Tibial nerve (tissue), 4 donors: ENCODE data around the gene ADGRG3. TPM values are rescaled to one million over a fixed set of nuclear protein-coding genes. Genes with fewer than 3 reads are reported as not detected.

Experiments used
- DNase-seq, 2 donors: peaks; one replicate each; pipeline ENCODE4 v3.0.0-alpha.2; 2019; ENCODE audit warnings: low spot score in 2 of 2
- H3K27ac ChIP-seq, 4 donors: fragments of 200-600 bp; sonication (generic) in 3 of 4; one replicate each; pipeline ENCODE4 v1.5.1; 2017 to 2019; ENCODE audit warnings: mild to moderate bottlenecking in 1 of 4
- H3K27me3 ChIP-seq, 2 donors: fragments of 200-600 bp; sonication (generic) in 1 of 2; one replicate each; pipeline versions ENCODE4 v1.5.1 to v1.6.0; 2017 to 2019
- H3K36me3 ChIP-seq, 3 donors: fragments of 200-600 bp; sonication (generic); one replicate each; pipeline ENCODE4 v1.5.1; 2018 to 2019
- H3K4me1 ChIP-seq, 4 donors: fragments of 200-600 bp; sonication (generic) in 3 of 4; one replicate each; pipeline ENCODE4 v1.5.1; 2017 to 2019
- H3K4me3 ChIP-seq, 4 donors: fragments of 200-600 bp; sonication (generic) in 3 of 4; one replicate each; pipeline ENCODE4 v1.5.1; 2017 to 2019; ENCODE audit warnings: mild to moderate bottlenecking in 1 of 4, moderate library complexity in 1 of 4
- H3K9me3 ChIP-seq, 4 donors: fragments of 200-600 bp; sonication (generic) in 3 of 4; one replicate each; pipeline ENCODE4 v1.5.1; 2017 to 2019
- EP300 ChIP-seq, 2 donors: sonication (generic); formaldehyde crosslinking; IDR thresholded peaks; one replicate each; pipeline ENCODE4 v1.6.1; 2017; ENCODE audit warnings: antibody characterized with exemption in 2 of 2, mild to moderate bottlenecking in 1 of 2
- POLR2A ChIP-seq, 2 donors: fragments of 450-650 bp; IDR thresholded peaks; one replicate each; pipeline ENCODE4 v1.6.1; 2017; ENCODE audit warnings: antibody characterized with exemption in 2 of 2, mild to moderate bottlenecking in 2 of 2, moderate library complexity in 2 of 2
- WGBS, 2 donors: methylation state at CpG; one replicate each; pipeline ENCODE4 v1.1.5; 2018; 5-methylcytosine and 5-hydroxymethylcytosine counted together
- total RNA-seq, 4 donors: library from RNA; depleted of rRNA; stranded (reverse); fragments of >200 nt; gene quantifications; one replicate each; pipeline ENCODE4 v1.1.0, GENCODE V29; 2016
- TF ChIP-seq, protein P1 (sequence below), 5 experiments: fragments of 200-600 bp in 3 of 5; fragments of 450-650 bp in 2 of 5; sonication (generic) in 3 of 5; IDR thresholded peaks; one replicate each; pipeline ENCODE4 v1.5.1; 2016 to 2019; ENCODE audit warnings: antibody characterized with exemption in 5 of 5, mild to moderate bottlenecking in 3 of 5, moderate library complexity in 2 of 5

Gene ADGRG3
- total RNA-seq, 4 donors from 2014 or later, result 0.21 to 1.8 (median 0.90) TPM; not detected in 1

GRCh38 chr16:57643910-57644309 lies 24.2 kb upstream of the ADGRG3 start:
- WGBS, 2 donors, result 71 to 76% methylated on average over 9 of the region's 9 CpGs
- no peaks in the 10 kb centered on the region for H3K36me3 ChIP-seq
- no peaks in the 10 kb centered on the region for H3K9me3 ChIP-seq
- DNase-seq, result no peak
- TF ChIP-seq EP300 (IDR thresholded peaks at IDR 0.05) (no peak), POLR2A (IDR thresholded peaks at IDR 0.05) (no peak)
- TF ChIP-seq, protein P1, sequence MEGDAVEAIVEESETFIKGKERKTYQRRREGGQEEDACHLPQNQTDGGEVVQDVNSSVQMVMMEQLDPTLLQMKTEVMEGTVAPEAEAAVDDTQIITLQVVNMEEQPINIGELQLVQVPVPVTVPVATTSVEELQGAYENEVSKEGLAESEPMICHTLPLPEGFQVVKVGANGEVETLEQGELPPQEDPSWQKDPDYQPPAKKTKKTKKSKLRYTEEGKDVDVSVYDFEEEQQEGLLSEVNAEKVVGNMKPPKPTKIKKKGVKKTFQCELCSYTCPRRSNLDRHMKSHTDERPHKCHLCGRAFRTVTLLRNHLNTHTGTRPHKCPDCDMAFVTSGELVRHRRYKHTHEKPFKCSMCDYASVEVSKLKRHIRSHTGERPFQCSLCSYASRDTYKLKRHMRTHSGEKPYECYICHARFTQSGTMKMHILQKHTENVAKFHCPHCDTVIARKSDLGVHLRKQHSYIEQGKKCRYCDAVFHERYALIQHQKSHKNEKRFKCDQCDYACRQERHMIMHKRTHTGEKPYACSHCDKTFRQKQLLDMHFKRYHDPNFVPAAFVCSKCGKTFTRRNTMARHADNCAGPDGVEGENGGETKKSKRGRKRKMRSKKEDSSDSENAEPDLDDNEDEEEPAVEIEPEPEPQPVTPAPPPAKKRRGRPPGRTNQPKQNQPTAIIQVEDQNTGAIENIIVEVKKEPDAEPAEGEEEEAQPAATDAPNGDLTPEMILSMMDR (IDR thresholded peaks at IDR 0.05), result no peak
- peak overlapping the region in 2 of 4 donors; percentile 63 to 75 for H3K27ac ChIP-seq
- H3K27me3 ChIP-seq, result peaks cover 0 to 14% of the 10 kb centered on the region in 2 donors
- peaks cover 0 to 40% (median 21%) of the 10 kb centered on the region in 4 donors for H3K4me1 ChIP-seq
- H3K4me3 ChIP-seq, result no peak overlapping the region

GRCh38 chr16:57644383-57645014 lies 23.6 kb upstream of the ADGRG3 start:
- no peak for TF ChIP-seq POLR2A (IDR thresholded peaks at IDR 0.05)
- TF ChIP-seq, protein P1 (IDR thresholded peaks at IDR 0.05), result no peak
- TF ChIP-seq EP300 (IDR thresholded peaks at IDR 0.05), result no peak
- Histone ChIP-seq H3K27ac (no peak overlapping the region), H3K4me3 (no peak overlapping the region), H3K4me1 (peaks cover 0 to 34% (median 20%) of the 10 kb centered on the region in 4 donors), H3K27me3 (peaks cover 0 to 14% of the 10 kb centered on the region in 2 donors), H3K9me3 (no peaks in the 10 kb centered on the region), H3K36me3 (no peaks in the 10 kb centered on the region)
- 95 to 96% methylated on average over 10 to 11 of the region's 11 CpGs for WGBS, 2 donors
- DNase-seq, result no peak

DNA sequence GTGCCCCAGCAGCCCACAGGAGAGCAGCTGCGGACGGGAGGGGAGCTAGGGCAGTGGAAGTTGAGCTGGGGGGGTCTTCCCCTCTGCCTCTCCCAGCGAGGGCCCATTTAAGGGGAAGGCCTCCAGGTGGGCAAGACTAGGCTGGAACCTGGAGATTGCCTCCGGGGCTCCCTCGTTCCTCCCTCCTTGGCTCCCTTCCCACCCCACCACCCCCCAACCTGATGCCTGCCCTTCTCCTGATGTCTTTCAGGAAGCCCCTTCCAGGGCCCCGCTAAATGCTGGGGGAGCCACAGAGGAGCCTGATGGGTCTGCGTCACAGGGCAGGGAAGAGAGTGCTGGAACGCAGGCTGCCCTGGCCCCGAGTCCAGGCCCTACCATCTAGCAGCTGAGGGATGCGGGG lies 22.9 kb upstream of the ADGRG3 start:
- Histone ChIP-seq H3K27ac (peak overlapping the region in 1 of 4 donors; percentile 60), H3K9me3 (no peaks in the 10 kb centered on the region), H3K27me3 (peaks cover 0 to 14% of the 10 kb centered on the region in 2 donors), H3K36me3 (no peaks in the 10 kb centered on the region), H3K4me1 (peaks cover 0 to 29% (median 19%) of the 10 kb centered on the region in 4 donors), H3K4me3 (no peak overlapping the region)
- 38 to 57% methylated on average over 7 to 10 of the region's 10 CpGs for WGBS, 2 donors
- TF ChIP-seq, protein P1 (IDR thresholded peaks at IDR 0.05), result no peak
- TF ChIP-seq EP300 (IDR thresholded peaks at IDR 0.05) (no peak), POLR2A (IDR thresholded peaks at IDR 0.05) (no peak)
- DNase-seq, result no peak

GRCh38 chr16:57645691-57646387 lies 22.3 kb upstream of the ADGRG3 start:
- DNase-seq, result no peak
- H3K27me3 ChIP-seq, result peaks cover 0 to 14% of the 10 kb centered on the region in 2 donors
- no peaks in the 10 kb centered on the region for H3K9me3 ChIP-seq
- H3K4me1 ChIP-seq, result peaks cover 0 to 29% (median 19%) of the 10 kb centered on the region in 4 donors
- WGBS, 2 donors, result 51 to 54% methylated on average over 18 to 24 of the region's 24 CpGs
- H3K36me3 ChIP-seq, result no peaks in the 10 kb centered on the region
- TF ChIP-seq POLR2A (IDR thresholded peaks at IDR 0.05), result no peak
- TF ChIP-seq, protein P1 (IDR thresholded peaks at IDR 0.05), result no peak
- peak in 1 of 2 donors; percentile 27 for TF ChIP-seq EP300 (IDR thresholded peaks at IDR 0.05)
- peak overlapping the region in 2 of 4 donors; percentile 43 to 60 for H3K27ac ChIP-seq
- H3K4me3 ChIP-seq, result no peak overlapping the region
